ENCODE data around the gene PASK. TPM values are rescaled to one million over a fixed set of nuclear protein-coding genes. Genes with fewer than 3 reads are reported as not detected.
A peak's percentile ranks its signal among the peaks of the same experiment; 100 is the strongest.
"Not testable (repeated sequence)": the region's sequence is repeated elsewhere in the genome, so short reads cannot be mapped to it uniquely, and the experiment has no call there.

Gene PASK
- total RNA-seq, result 10 to 100 TPM; 58.1 to 58.9 TPM

DNA sequence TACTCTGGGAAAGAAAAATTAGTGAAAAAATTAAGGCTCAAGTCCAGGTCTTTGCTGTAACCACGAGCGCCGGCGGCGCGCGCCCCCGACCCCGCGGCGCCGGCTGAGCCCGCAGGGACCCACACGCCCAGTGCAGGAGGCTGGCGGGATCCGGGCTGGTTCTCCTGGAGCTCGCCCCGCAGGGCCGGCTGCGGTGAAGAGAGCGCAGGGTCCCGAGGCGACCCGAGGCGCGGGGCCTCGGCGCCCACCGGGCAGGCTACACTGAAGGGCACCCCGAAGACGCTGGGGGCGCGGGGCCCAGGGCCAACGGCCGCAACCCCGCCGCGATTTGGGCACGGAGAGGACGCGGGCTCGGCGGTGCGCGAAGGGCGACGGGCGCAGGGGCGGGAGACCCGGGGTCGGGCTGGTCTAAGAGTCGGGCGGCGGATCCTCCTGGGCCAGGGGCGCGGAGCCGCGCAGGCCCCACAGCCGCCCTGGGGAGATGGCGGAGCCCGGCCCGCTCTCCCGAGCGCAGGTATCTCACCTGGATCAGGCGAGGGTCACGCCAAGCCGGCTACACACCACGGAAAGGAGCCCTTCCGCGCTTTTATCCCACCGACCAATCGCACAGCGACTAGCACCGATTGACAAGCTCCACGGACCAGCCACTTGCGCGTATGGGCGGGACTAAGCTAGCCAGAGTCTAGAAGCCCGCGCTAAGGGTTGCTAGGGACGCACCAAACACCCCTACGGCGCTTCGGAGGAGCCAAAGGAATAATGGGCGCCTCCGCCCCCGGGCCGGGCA lies at the start of gene PASK:
TSS of gene PASK (minus strand) at position 582 of the 784 bp plus-strand sequence. CDS start 6,440 bp downstream, outside the sequence.
- H3K36me3 Mint-ChIP-seq (ENCODE audit: low read depth), result peaks cover 16% of the 10 kb centered on the region
- peak within 1 kb of the TSS; percentile 92 for H3K4me3 Mint-ChIP-seq
- peaks cover 45% of the 10 kb centered on the region for H3K4me1 Mint-ChIP-seq
- H3K27me3 Mint-ChIP-seq, result no peaks in the 10 kb centered on the region
- peak; percentile 95 for DNase-seq
- H3K9me3 Mint-ChIP-seq, result no peaks in the 10 kb centered on the region
- peak within 1 kb of the TSS; percentile 84 for H3K27ac Mint-ChIP-seq
- ChIA-PET POLR2A (interaction anchor here (0.5 to 4.0 kb wide), 18 partner anchors 10 to 589 kb away, joined by 3 to 41 read pairs (median 4); partner anchors contain the start of genes ATG4B, DTYMK, DUSP28 and MTERF4), CTCF (interaction anchor here (0.6 to 2.7 kb wide), 8 partner anchors 40 to 538 kb away, joined by 3 to 6 read pairs (median 3); partner anchors contain the start of genes ATG4B and DTYMK)

DNA sequence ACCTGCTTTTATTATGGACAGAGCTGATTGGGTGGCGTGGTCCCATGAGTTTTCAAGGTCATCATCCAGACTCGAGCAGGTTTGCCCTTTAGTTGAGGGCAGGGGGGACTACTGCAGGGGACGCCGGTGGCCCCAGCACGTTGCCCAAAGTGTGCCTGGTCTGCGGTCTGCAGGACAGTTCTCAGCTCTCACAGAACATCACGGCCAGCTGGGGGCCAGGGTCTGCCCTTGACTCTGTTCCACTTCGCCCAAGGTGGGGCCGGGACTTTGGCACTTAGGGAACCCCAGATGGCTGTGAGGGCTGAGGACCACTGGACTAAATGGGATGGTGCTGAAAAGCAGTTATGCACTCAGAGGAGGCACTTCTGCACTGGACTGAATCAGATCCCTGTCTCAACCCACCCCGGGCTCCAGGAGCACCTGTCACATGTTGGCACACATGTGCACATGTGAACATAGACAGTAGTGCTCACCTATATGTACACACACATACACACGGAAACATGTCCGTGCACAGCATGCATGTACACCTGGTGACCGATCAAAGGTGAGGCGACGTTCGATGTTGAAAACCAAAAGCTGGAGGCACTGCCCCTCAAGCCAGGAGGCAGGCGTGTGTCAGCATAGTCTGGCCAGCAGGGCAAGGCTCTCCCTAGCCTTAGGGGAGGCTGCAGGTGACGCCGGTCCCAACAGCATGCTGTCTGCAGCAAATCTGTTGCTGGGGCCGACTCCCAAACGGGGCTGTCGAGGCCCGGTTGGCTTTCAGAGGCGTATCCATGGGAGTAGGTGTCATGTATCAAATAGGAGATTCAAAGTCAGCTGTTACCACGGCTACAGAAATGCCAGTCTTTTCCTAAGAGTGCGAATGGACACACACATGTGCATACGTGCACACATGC lies 49.4 kb upstream of the PASK start:
- DNase-seq, result no peak
- no peaks in the 10 kb centered on the region for H3K27me3 Mint-ChIP-seq
- no peaks in the 10 kb centered on the region for H3K9me3 Mint-ChIP-seq
- H3K27ac Mint-ChIP-seq, result no peak overlapping the region
- H3K4me1 Mint-ChIP-seq, result no peaks in the 10 kb centered on the region
- H3K36me3 Mint-ChIP-seq (ENCODE audit: low read depth), result no peaks in the 10 kb centered on the region
- CTCF ChIA-PET, result no interaction called here
- POLR2A ChIA-PET, result no interaction called here
- H3K4me3 Mint-ChIP-seq, result no peak overlapping the region

DNA sequence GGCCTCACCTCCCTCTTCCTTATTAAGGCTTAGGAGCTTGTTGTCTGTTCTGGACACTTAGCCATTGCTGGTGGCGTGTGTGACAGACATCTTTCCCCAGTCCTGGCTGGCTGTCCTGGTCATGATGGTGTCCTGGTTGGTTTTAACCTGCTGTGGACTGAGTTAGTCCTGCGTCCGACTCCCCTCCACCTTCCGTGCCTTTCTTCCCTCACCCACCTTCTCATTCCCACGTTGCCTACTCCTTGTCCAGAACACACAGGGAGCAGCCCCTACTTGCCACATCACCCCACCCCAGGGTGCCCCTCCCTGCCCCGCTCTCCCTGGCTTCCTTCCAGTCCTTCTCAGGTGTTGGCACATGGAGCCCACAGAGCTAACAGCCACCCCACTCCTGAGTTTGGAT lies 48.7 kb upstream of the PASK start:
- H3K9me3 Mint-ChIP-seq, result no peaks in the 10 kb centered on the region
- CTCF ChIA-PET, result no interaction called here
- no peak overlapping the region for H3K27ac Mint-ChIP-seq
- no peak overlapping the region for H3K4me3 Mint-ChIP-seq
- no peaks in the 10 kb centered on the region for H3K36me3 Mint-ChIP-seq (ENCODE audit: low read depth)
- POLR2A ChIA-PET, result no interaction called here
- H3K4me1 Mint-ChIP-seq, result no peaks in the 10 kb centered on the region
- H3K27me3 Mint-ChIP-seq, result no peaks in the 10 kb centered on the region
- no peak for DNase-seq

DNA sequence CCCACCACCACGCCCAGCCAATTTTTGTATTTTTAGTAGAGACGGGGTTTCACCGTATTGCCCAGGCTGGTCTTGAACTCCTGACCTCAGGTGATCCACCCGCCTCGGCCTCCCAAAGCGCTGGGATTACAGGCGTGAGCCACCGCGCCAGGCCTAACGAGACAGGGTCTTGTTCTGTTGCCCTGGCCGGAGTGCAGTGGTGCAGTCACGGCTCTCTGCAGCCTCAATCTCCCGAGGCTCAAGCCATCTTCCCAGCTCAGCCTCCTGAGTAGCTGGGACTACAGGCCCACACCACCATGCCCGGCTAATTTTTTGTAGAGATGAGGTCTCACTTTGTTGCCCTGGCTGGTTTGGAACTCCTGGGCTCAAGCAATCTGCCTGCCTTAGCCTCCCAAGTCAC lies 48.0 kb upstream of the PASK start:
- H3K27me3 Mint-ChIP-seq; H3K4me1 Mint-ChIP-seq; DNase-seq; H3K36me3 Mint-ChIP-seq (ENCODE audit: low read depth); POLR2A ChIA-PET; H3K9me3 Mint-ChIP-seq; H3K27ac Mint-ChIP-seq; CTCF ChIA-PET; H3K4me3 Mint-ChIP-seq: not testable (repeated sequence)

DNA sequence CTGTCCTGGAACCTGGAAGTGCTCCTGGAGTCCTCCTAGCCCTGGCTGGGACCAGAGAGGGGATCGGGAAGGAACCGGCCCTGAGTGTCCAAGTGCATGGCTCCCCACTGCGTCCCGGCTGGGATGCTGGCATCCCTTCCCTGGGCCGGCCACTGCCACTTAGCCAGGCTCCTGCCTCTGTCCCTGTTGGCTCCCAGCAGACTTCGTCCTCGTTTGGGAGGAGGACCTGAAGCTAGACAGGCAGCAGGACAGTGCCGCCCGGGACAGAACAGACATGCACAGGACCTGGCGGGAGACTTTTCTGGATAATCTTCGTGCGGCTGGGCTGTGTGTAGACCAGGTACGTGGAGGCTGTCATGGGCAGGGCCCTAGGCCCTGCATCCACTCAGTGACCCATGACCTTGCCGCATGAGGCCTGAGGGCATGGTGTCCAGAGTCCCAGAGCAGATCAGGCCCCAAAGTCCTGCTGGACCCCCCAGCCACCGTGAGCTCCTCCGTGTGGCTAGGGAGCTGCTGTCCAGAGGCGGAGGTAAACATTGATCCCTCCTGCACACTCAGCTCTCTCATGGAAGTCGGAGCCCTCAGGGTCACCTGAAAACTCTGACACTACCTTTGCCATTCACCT lies 46.3 kb upstream of the PASK start:
- no peaks in the 10 kb centered on the region for H3K36me3 Mint-ChIP-seq (ENCODE audit: low read depth)
- CTCF ChIA-PET, result no interaction called here
- no peak overlapping the region for H3K4me3 Mint-ChIP-seq
- POLR2A ChIA-PET, result no interaction called here
- H3K27ac Mint-ChIP-seq, result no peak overlapping the region
- H3K9me3 Mint-ChIP-seq, result no peaks in the 10 kb centered on the region
- H3K4me1 Mint-ChIP-seq, result no peaks in the 10 kb centered on the region
- no peak for DNase-seq
- no peaks in the 10 kb centered on the region for H3K27me3 Mint-ChIP-seq

DNA sequence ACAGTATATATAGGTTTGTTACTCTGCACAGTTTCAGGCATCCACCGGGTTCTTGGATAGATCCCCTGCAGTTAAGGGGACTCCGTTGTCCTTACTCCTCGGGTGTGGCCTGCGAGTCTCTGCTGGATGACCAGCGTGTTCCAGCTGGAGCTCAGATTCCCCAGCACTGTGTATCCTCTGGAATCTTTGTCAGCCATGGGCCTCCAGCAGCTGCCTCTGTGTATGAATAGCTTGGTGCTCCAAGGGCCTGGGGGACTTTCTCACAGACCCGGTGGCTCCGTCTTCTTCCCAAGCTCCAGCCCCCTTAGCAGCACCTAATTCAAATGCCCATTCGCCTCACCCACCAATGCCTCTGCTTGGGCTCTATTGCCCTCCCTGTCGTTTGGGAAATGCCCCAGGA lies 45.5 kb upstream of the PASK start:
- Mint-ChIP-seq H3K36me3 (ENCODE audit: low read depth) (no peaks in the 10 kb centered on the region), H3K4me1 (no peaks in the 10 kb centered on the region), H3K9me3 (no peaks in the 10 kb centered on the region), H3K27ac (no peak overlapping the region), H3K27me3 (no peaks in the 10 kb centered on the region), H3K4me3 (no peak overlapping the region)
- CTCF ChIA-PET, result no interaction called here
- no peak for DNase-seq
- POLR2A ChIA-PET, result no interaction called here

DNA sequence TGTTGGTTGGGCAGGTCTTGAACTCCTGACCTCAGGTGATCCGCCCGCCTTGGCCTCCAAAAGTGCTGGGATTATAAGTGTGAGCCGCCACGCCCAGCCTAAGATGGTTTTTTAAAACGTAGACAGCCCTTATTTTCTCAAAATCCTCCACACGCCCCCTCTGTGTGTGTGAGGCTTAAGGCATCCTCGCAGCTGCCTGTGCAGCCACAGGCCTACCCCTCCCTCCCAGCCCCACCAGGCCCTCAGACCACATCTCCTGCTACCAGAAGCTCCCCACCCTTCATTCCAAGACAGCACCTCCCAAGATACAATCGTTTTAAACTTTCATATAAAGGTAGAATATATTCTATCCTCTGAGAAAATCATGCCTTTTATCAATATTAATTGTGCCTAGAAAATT lies 44.0 kb upstream of the PASK start:
- ChIA-PET POLR2A (no interaction called here), CTCF (no interaction called here)
- Mint-ChIP-seq H3K9me3 (no peaks in the 10 kb centered on the region), H3K36me3 (ENCODE audit: low read depth) (no peaks in the 10 kb centered on the region), H3K27ac (no peak overlapping the region), H3K4me3 (no peak overlapping the region), H3K27me3 (no peaks in the 10 kb centered on the region), H3K4me1 (no peaks in the 10 kb centered on the region)
- DNase-seq, result no peak

DNA sequence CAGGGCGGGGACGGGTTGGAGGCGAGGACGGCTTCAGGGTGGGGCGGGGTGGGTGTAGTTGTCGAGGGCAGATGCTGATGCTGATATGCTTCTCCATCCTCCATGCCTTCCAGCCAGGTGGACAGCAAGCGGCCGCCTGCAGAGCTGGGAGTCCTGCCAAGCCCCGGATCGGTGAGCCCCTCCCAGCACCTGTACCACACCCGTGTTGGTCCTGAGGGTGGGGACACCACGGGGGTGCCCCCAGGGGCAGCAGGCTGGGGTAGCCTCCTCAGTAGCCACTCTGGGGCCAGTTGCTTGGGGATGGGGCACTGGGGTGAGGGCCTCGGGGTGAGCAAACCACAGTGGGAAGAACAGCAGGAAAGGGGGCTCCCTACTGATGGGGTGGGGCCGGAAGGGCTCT lies 41.8 kb upstream of the PASK start:
- POLR2A ChIA-PET, result interaction anchor here (1.5 kb wide), 1 partner anchor 42 kb away, joined by 3 read pairs; the partner anchor contains the start of gene PASK

DNA sequence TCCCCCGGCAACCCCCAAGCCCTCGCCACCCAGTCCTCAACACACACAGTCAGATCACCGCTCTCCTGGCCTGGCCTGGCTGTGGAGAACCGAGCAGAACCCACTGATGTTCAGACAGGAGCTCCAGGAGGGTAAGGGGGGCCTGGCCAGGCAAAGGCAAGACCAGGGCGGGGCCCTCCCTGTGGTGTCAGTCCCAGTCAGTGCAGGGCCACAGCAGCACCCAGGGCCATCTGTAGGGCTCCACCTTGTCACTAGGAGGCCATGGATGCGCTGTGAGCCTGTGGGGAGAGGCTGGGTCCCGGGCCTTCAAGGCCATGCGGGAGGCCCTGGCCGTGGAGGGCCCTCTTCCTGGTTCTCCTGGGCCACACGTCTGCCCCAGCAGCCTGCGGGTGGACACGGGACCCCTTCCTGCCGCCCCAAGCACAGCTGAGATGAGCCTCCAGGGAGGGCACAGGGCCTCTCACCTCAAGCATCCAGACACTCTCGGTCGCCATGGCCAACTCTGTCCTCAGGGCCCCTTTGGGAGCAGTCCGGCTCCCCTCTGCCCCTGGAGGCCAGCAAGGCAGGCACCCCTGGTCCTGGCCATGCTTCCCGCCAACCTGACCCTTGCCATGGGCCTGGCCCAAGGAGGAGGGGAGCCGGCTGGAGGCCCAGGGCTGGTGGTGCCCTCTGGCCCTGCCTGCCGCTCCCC lies 41.2 kb upstream of the PASK start:
- CTCF ChIA-PET, result no interaction called here
- Mint-ChIP-seq H3K27ac (no peak overlapping the region), H3K27me3 (no peaks in the 10 kb centered on the region), H3K4me3 (no peak overlapping the region), H3K9me3 (no peaks in the 10 kb centered on the region), H3K4me1 (no peaks in the 10 kb centered on the region), H3K36me3 (ENCODE audit: low read depth) (no peaks in the 10 kb centered on the region)
- DNase-seq, result no peak
- POLR2A ChIA-PET, result no interaction called here

More for the DNA sequence above, 41.8 kb upstream of the PASK start:
- H3K36me3 Mint-ChIP-seq (ENCODE audit: low read depth), result no peaks in the 10 kb centered on the region
- DNase-seq, result no peak
- H3K9me3 Mint-ChIP-seq, result no peaks in the 10 kb centered on the region
- H3K4me3 Mint-ChIP-seq, result no peak overlapping the region
- CTCF ChIA-PET, result no interaction called here
- H3K27me3 Mint-ChIP-seq, result no peaks in the 10 kb centered on the region
- H3K27ac Mint-ChIP-seq, result no peak overlapping the region
- no peaks in the 10 kb centered on the region for H3K4me1 Mint-ChIP-seq

DNA sequence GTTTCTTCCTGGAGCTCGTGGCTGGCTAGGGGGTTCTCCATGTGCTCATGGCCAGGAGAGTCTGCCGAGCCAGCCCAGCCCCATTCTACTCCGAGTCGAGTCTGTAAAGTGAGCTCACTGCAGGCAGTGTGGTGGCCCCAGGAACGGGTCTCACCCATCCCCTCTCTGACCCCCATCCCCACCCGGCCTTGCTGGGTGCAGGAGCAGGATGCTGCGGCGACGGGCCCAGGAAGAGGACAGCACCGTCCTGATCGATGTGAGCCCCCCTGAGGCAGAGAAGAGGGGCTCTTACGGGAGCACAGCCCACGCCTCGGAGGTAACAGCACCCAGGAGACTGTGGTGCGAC lies 40.6 kb upstream of the PASK start:
- Mint-ChIP-seq H3K4me1 (no peaks in the 10 kb centered on the region), H3K27me3 (no peaks in the 10 kb centered on the region), H3K36me3 (ENCODE audit: low read depth) (no peaks in the 10 kb centered on the region), H3K9me3 (no peaks in the 10 kb centered on the region), H3K4me3 (no peak overlapping the region), H3K27ac (no peak overlapping the region)
- ChIA-PET CTCF (no interaction called here), POLR2A (no interaction called here)
- DNase-seq, result no peak

DNA sequence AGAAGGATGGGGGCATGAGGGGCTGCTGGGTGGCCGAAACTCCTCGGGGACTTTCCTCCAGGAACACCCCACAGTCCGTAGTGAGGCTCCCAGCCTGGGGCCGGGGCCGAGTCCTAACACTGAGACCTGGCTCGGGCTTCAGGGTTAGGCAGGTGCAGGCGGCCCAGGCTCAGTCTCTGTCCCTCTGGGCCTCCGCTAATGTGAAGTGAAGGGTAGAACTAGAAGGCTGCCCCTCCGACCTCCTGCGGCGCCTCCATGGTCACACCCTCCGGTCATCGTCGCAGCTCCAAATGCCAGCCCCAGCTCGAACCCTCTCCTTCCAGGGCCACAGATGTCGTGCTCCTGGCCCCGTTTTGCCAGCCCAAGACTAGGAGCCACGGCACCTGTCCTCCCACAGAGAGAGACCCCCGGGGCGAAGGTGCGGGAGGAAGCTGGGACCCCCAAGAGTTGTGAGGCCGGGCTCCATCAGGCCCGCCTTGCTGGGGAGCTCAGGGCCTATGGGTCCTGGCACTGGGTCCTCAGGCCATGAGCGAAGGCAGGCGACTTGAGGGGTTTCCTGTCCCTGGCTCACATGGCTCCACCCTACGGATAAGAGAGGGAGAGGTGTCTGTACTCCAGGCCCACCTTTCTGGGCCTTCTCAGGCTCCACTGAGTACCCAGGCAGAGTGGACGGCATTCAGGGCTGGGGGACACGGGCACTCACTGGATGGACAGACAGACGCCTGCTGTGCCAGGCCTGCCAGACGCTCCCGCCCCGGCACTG lies 40.0 kb upstream of the PASK start:
- Mint-ChIP-seq H3K4me3 (no peak overlapping the region), H3K36me3 (ENCODE audit: low read depth) (no peaks in the 10 kb centered on the region), H3K9me3 (no peaks in the 10 kb centered on the region), H3K27me3 (no peaks in the 10 kb centered on the region), H3K27ac (no peak overlapping the region), H3K4me1 (no peaks in the 10 kb centered on the region)
- no peak for DNase-seq
- ChIA-PET POLR2A (no interaction called here), CTCF (no interaction called here)

DNA sequence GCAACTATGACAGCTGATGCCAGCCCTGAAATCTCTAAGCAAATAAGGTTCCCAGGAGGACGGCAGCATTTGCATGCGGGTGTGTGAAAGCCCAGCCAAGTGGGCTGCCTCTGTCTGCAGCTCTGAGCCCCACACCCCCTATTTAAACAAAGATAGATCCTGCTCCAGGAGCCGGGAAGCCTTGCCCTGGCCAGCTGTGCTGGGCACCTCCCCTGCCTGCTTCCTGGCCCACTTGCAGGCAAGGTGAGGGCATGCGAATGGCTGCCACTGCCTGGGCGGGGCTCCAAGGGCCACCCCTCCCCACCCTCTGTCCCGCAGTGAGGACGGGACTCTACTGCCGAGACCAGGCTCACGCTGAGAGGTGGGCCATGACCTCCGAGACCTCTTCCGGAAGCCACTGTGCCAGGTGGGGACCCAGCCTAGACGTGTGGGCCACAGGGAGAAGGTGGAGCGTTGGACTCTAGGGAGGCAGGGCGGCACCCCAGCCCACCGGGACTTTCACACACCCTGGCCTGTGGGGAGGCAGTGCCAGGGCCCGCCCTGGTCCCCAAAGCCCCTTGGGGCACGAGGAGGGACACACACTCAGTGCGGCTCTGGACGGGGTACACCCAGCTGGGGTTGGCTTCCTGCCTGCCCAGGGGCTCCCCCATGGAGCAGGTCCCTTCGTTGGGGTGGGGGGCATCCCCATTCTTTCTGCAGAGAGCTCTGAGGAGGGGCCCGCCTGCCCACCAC lies 39.3 kb upstream of the PASK start, which contains the start of gene ANO7:
TSS of gene ANO7 (plus strand) at position 317 of the 732 bp plus-strand sequence. CDS start 1,387 bp downstream, outside the sequence.
- no peak within 1 kb of the TSS for H3K4me3 Mint-ChIP-seq
- ChIA-PET CTCF (no interaction called here), POLR2A (no interaction called here)
- H3K36me3 Mint-ChIP-seq (ENCODE audit: low read depth), result no peaks in the 10 kb centered on the region
- H3K27ac Mint-ChIP-seq, result no peak within 1 kb of the TSS
- H3K4me1 Mint-ChIP-seq, result no peaks in the 10 kb centered on the region
- DNase-seq, result no peak
- no peaks in the 10 kb centered on the region for H3K27me3 Mint-ChIP-seq
- no peaks in the 10 kb centered on the region for H3K9me3 Mint-ChIP-seq
